GM21825 (cell line): Measurements from ENCODE around the gene PLB1.
"Not testable (repeated sequence)": the region's sequence is repeated elsewhere in the genome, so short reads cannot be mapped to it uniquely, and the experiment has no call there.

Experiments used
- ATAC-seq: cut with Tn5 transposase; IDR thresholded peaks from one replicate; pipeline ENCODE4 v1.9.1; 2021; ENCODE audit warnings: mild to moderate bottlenecking, moderate library complexity; ENCODE audit not compliant: unreplicated experiment

PLB1 gene

DNA sequence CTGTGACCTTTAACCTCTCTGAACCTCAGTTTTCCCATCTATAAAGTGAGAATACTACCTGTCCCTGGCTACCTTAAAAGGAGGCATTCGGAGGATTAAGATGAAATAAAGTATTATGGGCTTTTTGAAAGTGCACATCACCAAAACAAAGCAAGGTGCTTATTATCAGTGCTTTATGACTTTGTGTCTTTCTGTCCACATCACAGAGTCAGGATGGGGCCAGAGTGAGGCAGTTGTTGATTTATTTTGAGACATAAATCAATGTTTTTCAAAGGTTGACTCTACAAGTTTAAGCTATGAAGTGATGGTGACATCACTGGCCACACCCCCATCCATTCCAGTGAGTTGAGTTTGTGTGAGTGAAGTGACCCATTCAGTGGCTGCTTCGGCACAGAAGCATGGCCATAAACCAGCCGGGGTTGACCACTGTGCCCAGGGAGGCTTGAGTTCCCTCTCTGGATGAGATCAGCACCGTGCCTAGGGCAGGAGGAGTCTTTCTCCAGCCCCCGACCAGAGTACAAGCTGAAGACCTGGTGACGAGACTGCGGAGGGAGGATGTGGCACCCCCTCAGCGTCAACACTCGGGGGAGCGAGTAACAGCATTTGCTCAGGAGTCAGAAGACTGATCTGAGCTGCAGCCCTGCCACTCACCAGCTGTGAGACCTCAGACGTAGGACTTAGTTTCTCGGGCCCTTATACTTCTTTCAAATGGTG lies 166.8 kb downstream of the PLB1 start:
- ATAC-seq: no peak

DNA sequence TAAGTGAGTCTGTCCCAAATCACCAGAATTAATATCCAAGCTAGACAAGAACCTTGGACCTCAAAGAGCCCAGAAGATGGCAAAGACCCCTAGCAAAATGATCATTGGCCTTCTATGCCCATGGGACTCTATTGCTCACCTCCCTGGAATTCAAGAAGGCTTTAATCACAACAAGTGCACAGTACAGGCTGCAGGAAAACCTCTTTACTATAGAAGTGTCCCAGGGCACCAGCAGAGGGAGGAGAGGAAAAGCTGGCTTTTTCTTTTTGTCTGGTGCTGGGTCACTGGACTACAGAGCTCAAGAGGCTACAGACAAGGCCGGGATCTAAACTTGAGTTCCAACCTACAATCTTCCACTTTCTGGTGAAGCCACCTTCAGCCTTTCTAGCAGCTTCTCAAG lies 167.5 kb downstream of the PLB1 start:
- ATAC-seq: no peak

DNA sequence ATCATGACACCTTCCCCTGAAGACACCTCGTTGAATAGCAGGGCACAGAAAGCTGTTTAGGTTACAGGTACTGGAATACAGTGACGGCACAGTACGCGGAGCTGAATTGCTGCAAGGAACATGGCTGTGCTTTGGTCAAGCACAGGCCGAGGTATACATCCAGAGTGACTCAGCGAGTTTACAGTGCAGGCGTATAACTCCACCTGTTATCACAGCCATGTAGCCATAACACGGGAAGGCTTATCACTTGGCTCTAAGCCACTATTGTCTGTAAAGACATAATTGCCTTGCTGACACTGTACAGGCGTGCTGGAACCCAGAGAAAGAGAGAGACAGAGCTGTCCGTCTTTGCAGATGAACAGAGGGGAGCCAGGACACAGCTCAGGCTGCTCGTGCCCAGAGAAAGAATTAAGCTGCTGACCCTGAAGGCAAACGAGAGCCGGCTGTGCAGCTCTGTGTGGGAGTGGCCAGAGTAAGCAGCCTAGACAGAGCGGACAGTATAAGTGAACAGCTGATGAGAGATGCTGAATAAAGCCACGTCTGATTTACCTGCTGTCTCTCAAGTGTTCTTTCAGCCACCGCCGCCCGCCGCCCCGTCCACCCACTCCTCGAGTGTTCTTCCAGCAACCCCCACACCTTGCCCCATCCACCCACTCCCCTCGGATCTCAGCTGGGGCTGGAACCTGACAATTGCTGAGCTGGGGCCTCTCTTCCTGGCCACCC lies 168.4 kb downstream of the PLB1 start:
- no peak for ATAC-seq

GRCh38 chr2:28665041-28665704 lies 169.3 kb downstream of the PLB1 start:
- no peak for ATAC-seq

DNA sequence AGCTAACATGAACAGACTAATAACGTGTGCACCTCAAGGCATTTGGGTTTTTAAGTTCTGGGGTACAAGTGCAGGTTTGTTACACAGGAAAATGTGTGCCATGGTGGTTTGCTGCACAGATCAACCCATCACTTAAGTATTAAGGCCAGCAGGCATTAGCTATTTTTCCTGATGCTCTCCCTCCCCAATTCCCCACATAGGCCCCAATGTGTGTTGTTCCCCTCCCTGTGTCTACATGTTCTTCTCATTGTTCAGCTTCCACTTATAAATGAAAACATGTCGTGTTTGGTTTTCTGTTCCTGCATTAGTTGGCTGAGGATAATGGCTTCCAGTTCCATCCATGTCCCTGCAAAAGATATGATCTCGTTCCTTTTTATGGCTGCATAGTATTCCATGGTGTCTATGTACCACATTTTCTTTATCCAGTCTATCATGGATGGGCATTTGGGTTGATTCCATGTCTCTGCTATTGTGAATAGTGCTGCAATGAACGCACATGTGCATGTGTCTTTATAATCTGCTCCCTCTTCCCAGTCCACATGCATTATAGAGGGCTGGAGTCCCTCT lies 170.0 kb downstream of the PLB1 start:
- not testable (repeated sequence) for ATAC-seq

DNA sequence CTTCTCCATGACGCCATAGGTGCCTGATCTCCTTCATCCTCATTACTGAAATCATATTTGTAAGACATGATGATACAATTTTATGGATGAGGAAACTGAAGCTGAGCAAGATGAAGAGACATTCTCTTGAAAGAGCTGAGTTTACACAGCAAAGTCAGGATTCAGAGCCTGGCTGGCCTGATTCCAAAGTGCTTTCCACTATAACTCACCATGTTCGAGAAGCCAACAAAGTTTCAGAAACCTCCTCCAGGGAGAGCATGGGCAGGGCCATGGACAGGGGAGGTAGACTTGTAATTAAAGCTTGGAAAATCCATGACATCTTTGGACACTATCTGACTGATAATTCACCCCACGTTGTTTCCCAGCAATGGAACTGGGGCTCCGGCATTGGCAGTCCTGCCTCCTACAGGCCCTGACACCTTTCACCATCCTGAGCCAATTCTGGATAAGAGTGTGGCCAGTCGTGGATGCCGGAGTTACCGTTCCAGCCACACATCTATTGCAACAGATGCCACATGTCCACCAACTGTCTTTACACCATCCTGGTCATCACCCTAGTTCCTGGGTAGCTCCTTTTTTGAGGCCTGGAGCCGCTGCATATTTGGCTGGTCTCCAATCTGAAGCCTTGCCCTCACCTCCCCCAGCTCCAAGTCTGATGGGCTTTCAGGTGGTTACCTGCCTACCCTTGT lies 170.8 kb downstream of the PLB1 start:
- no peak for ATAC-seq

DNA sequence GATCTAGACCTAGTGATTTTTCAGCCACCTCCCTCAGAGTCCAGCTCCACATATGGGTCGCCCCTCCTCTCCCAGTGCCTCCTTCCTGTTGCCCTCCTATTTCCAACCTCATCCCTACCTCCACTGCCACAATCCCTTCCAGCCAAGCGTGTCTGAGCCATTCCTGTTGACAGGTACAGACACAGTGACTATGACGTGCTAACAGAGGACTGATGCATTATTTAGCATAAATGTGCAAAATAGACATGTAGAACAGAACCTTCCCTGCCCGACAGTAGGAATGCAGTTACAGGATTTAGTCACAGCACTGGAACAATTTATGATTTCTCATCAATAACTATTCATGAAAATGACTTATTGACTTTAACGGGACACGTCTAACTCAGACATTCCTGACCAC lies 171.4 kb downstream of the PLB1 start:
- no peak for ATAC-seq

DNA sequence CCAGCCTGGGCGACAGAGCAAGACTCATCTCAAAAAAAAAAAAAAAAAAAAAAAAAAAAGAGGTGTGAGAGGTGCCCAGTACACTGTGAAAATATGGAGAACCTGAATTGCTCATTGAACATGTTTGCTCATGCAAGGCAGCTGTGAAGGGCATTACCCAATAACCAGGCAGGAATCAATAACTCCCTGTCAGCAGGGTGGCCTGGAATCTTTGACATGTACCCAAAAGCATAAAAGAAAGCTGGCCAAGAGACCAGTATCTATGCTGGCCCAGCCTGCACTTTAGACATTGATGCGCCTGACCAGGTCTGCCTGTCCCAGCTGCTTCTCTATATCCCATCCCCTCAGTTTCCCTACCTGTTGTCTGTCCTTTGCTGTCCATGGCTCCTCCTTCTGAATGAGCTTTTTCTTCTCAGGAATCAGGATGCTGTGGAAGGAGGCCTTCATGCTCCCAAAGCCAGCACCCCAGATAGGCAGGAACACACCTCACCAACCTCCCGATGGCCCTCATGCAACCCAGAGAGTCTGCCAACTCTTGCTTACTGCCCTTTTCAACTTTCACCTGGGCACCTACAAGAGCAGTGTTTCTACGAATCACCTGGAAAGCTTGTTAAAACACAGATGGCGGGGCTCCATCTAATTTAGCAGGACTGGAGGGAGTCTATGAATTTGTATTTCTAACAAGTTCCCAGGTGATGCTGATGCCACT lies 172.4 kb downstream of the PLB1 start:
- no peak for ATAC-seq

- ATAC-seq: no peak
These were observed 173.0 kb downstream of the PLB1 start for GRCh38 chr2:28668880-28669279.

DNA sequence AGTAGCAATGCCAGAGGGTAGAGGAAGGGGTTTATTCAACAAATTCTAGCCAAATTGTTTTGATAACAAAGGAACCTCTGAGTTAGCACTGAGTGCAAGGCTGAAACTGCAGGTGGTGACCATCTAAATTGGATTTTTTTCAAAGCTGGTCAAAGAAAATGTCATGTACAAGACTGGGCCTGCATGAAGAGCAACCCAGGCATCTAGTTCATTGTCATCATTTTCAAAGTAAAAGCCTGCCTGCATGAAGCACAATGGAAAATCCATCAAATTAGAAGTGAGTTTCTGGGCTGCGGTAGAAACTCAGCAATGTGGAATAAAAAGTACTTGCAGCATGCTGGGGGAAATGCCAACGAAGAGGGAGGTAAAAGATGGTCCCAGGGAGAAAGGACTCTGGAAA lies 175.0 kb downstream of the PLB1 start:
- ATAC-seq: no peak

GRCh38 chr2:28673338-28673737 lies 177.5 kb downstream of the PLB1 start:
- ATAC-seq: no peak

DNA sequence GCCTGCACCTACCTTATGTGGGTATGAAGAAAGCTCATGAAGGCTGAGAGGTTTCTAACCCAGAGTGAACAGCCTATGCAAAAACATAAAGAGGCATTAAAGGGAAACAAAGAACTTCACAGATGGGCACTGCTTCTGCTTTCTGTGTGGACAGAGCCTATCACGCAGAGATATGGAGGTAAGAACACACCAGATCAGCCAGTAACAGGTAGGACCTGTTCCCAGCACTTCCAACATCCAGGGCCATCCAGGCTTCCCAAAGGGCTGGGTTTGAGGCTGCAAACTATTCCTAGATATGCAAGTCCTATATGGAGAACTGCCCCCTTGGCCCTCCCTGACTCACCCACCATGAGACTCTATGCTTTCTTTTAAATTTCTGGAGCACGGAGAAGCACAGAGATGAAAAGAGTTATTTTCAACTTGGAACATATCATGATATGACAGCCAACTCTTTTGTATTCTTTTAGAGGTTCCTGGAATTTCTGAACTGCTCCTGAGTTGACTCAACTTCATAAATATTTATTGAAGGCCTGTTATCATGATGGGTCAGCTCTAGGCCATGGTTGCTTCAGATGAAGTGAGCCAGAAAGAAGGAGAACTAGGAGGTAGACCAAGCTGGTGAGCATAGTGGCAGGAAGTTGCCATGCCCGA lies 178.3 kb downstream of the PLB1 start:
- no peak for ATAC-seq

- no peak for ATAC-seq
These were observed 178.8 kb downstream of the PLB1 start for GRCh38 chr2:28674713-28675068.

DNA sequence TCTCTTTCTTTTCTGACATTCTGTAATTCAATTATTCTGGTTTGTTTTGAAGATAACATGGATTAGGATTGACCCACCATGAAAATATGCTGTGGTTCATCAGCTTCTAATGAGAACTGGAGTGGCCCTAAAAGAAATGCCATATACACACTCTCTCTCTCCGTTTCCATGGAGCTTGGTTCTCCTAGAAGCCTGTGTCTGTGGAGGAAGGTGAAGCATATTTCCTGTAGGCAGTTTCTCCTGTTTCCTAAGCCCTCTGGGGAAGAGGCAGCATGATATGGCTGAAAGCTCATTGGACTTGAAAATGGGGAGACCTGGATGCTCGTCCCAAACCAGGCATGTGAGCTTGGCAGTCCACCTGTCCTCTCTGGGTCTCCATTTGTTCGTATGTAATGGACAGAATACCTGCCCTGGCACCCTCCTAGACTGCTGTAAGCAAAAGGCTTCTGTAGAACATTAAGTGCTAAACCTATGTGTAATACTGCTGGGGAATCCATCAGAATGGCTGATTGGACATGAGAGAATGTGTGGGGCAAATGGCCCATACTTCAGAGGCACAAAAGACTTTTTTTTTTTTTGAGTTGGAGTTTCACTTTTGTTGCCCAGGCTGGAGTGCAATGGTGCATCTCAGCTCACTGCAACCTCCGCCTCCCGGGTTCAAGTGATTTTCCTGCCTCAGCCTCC lies 180.4 kb downstream of the PLB1 start:
- ATAC-seq: no peak

GRCh38 chr2:28678175-28678855 lies 182.5 kb downstream of the PLB1 start:
- no peak for ATAC-seq

- peak; percentile 44 for ATAC-seq
These were observed 183.1 kb downstream of the PLB1 start for GRCh38 chr2:28678944-28679343.

DNA sequence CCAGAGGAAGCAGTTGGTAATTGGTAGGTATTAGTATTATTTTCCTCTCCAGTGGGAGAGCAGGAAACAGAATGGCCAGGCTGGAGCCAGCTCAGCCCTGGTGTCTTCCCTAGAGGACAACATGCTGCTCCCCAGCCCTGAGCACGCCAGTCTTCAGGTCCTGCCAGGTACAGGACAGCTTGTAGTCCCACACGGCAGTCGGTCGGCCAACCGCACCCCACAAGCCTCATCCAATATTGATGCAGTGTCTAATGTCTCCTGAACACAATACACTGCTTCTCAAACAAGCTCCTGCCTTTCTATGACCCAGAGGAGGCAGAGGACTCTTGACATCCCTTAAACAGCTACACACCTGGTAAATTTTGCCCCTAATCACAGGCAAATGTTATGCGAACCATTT lies 184.8 kb downstream of the PLB1 start:
- no peak for ATAC-seq

DNA sequence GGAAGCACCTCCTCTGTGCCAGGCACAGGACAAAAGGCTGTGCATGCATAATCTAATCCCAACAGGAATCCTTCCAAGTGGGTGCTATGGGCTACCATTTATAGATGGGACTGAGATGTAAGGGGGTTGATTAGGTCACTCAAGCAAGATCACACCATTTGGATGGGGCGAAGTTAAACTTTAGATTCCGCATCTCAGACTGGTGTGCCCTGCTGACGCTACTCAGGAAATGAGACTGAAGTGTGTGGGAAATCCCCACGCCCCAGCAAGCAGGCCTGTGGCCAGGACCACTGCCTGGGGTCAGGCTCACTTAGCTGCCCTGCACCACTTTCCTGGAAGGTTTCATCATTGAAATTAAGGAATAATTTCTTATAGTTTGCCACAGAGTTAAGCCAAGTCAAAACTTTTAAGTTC lies 185.3 kb downstream of the PLB1 start:
- ATAC-seq: peak; percentile 86

- ATAC-seq: no peak
These were observed 185.7 kb downstream of the PLB1 start for GRCh38 chr2:28681606-28682005.
